ENCODE data around the gene CPVL.

Gene CPVL

DNA sequence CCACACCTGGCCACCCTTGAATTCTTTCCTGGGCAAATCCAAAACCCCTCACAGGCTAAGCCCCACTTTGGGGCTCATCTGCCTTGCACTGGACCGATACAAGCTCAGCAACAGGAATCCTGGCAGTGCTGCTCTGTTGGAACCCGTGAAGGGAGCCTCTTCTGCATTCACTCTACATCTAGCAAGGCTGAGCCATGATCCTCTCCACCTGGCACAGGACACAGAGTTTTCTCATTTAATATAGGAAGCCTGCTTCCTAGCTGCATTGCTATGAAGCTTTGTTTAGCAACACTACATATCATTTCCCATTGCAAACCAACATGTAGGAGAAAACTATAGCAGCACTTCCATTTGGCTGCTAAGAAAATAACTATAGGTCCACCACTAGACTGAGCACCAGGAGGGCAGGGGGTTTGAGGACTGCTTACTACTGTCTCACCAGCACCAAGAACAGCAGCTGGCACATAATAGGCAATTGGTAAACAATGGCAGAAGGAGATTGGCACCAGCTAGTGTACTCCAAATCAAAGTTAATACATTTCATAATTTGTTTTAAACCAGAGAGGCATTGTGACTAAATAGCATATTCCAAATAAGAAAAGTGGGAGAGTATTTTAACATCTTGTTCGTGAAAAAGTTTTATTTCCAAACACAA, 56.1 kb downstream of the CPVL start:
- no peak for DNase-seq

- DNase-seq: no peak
Measured at GRCh38 chr7:29087840-29088170, 58.5 kb downstream of the CPVL start.

DNA sequence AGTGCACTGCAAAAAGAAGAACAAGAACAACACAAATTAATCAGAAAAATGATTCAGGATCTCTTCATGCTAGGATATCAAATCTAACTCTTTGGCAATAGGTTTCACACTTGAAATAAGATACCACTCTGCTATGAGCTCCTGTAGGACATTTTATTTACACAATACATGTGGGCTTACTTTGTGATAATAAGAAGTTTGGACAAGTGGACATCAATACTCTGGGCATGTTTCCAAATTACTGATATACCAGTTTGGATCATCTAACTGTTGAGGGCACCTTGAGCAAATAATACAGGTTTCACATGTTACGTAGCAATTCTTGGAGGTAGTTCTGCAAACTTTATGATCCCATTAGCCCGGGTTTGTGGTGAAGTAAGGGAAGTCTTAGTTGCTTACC, 59.8 kb downstream of the CPVL start:
- DNase-seq: no peak

DNA sequence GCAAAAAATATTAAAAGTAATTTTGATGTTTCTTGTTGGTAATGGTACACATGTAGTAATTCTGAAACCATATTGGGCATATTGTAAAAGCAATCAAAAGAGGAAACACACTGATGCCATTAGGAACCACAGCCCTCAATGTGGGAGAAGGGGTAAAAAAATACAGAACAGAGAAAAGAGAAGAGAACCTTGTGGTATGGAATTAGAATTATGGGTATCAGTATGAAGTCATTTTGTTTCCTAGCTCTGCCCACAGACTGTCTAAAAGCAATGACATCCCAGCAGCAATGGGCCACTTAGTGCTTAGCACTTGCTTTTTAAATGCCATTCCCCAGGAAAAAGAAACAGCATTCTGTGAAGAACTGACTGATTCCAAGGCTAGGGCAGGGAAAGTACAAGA, 61.5 kb downstream of the CPVL start:
- no peak for DNase-seq

DNA sequence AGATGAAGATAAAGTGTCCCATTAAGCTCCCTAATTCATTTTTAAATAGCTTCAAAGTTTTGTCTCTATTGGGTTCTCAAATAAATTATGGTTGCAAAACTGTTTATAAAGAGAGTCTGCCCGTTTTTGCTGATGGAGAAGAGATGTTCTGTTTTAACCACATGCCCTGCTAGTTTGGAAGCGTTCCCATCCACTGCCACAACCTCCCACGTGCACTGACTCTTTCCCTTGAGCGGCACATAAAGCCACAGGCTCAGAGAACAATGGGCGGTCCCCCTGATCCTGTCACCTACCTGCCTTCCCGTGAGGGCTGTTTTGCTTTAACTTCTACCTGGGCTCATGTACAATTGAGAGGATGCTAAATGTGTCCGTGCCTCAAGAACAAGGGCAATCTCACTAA, 65.5 kb downstream of the CPVL start:
- DNase-seq: no peak

DNA sequence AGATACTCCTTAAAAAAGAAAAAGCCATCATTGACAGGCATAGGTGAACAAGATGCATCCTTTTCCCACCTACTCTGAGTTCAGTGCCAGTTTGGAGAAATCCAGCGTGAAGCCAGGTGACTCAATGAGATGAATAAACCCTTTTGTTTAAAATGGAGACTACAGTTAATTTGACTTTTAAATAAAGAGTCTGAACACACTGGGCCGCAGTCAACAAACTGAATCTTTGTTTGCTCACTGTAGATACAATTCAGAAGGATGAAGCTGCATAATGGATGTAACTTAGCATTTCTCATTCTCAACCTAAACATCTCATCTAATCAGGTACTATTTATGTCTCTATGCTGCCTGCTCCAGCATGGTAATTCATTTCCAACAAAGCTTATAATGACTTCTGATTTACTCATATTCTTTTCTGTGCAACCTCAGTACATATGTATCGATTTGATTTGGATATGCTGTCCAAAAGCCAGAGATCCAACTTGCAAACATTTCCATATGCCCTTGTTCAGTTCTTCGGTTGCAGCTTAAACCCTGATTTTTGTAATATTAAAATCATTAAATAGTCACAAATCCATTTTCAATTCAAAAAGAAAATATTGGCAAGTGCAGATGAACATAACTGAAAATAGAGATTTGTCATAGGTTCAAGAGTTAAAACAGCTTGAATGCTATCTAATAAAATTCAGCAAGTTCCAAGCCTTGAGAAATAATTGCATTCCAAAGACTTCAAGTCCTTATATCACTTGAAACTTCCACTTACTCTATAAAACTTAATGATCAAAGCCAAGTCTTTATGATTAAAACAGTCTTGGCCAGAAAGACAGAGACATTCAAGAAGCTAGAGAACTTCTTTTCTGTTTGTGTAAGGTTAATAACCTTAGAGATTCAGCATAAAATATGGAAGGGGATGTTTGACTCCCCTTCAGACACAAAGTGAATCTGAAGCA, 67.8 kb downstream of the CPVL start:
- no peak for DNase-seq

DNA sequence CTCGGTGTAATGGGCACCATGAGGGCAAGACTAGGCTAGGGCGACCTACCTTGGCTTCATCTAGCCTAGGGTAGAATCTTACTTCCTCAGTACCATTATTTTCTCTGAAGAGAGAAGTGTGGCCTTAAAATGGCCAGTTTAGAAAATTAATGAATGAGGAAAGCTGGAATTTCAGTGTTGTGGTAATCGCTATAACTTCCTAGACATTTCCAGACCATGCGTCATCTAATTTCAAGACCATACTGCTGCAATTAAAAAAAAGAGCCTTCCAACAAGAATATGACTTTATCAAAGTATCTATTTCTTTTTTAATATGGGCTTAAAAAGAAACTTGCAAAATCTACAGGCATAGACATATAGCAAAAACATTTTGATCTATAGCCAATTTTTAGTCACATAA, 68.5 kb downstream of the CPVL start:
- DNase-seq: no peak

DNA sequence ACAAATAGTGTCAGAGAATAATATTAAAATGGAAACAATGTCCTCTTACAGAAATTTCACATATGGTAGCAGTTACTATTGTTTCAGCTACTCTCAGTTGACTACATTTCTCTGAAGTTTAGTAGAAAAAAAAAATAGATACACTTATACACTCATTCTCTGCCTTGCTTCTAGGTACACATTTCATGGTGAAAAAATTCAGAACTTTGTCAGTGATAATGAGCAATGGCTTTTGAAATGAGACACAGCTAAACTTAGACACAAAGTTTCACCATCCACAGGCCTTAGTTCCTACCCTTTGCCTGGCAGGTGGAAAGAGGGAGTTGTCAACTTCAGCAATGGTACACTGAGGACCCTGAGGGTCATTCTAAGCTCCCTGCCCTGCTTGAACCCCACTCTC, 69.2 kb downstream of the CPVL start:
- no peak for DNase-seq

- no peak for DNase-seq
Measured at GRCh38 chr7:29076631-29077030, 69.7 kb downstream of the CPVL start.

DNA sequence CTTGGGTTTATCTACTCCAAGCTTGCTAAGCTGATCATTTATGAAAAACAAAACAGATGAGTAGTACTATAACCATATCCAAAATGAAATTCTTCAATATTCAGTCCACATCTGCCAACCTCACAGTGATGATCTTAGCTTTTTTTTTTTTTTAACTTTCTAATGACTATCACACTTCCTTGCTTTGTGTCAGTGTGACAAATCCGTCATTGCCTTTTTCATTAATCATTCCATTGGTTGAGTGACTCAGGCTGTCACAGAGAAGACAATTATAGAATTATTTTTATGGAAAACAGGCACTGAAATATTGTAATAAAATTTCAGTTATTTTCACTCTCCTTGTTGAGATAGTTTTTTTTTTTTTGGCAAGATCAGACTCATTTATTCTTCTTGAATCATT, 70.7 kb downstream of the CPVL start:
- no peak for DNase-seq

DNA sequence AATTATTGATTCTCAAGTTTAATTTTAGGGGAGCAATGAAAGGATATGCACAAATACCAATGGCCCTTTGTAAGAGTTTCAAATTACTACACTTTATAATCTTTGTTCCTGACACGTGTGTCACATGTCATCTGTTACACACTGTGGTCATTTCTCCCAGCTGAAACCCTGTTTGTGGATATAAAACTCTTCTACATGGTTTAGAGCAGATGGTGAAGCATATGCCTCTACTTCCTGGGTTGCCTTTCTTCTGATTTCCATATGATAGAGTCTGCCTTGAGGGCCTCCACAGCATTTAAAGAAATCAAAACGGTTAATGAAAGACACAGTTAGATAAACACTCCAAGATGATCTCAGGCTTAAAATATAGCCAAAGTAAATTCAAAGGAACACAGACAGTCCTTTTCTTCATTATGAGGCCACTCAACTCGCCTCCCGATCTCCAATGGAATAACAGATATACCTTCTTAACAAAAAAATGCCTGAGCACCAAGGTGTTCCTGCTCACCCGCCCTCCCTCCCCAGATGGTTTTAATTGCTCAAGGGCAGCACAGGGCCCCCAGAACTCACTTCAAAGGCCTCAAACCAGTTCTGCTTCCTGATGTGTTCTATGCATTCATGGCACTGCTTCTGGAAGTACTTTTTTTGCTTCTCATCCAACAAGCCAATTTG, 75.0 kb downstream of the CPVL start:
- no peak for DNase-seq

DNA sequence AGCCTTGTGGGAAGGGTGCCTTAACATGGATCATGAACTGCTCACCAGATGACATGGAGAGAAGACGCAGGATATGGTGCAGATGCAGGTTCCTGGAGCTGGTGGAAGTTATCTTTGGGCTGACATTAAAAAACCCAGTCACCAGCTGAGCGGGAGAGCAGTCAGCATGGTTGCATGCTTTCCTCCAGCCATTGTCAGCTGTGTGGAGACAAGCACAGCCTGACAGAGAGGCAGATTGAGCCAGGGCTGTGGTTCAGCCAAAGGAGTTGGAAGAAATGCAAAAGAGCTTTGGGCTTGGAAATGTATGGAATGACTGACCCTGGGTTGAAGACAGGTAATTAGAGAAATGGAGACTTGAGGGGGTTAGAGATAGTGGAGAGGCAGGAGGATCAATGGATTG, 79.7 kb downstream of the CPVL start:
- DNase-seq: no peak

- no peak for DNase-seq
Measured at GRCh38 chr7:29065181-29065857, 81.0 kb downstream of the CPVL start.

- DNase-seq: no peak
Measured at GRCh38 chr7:29063872-29064271, 82.5 kb downstream of the CPVL start.

- no peak for DNase-seq
Measured at GRCh38 chr7:29063236-29063635, 83.1 kb downstream of the CPVL start.

GRCh38 chr7:29053105-29053872, 93.0 kb downstream of the CPVL start:
- no peak for DNase-seq

DNA sequence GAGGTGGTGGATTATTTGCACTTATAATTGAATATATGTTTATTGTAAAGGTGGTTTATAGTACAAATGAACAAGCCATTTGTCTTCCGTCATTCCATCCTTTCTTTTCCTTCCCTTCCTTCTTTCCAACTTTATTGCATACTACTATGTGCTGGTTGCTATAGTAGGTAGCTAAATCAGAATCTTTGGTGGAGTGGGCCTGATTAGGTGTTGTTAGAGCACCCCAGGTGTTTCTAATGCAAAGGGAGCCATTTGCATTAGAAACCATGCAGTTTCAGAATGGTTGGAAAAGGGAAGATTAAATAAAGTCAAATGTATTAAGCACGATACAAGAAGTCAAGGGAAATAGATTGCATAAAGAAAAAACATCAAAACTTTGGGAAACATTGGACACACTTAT, 99.4 kb downstream of the CPVL start:
- no peak for DNase-seq

- no peak for DNase-seq
Measured at GRCh38 chr7:29045258-29046086, 100.9 kb downstream of the CPVL start.

GRCh38 chr7:29044554-29044953, 101.8 kb downstream of the CPVL start:
- no peak for DNase-seq

- no peak for DNase-seq
Measured at GRCh38 chr7:29043576-29043975, 102.8 kb downstream of the CPVL start.

GRCh38 chr7:29042824-29043231, 103.5 kb downstream of the CPVL start:
- no peak for DNase-seq

DNA sequence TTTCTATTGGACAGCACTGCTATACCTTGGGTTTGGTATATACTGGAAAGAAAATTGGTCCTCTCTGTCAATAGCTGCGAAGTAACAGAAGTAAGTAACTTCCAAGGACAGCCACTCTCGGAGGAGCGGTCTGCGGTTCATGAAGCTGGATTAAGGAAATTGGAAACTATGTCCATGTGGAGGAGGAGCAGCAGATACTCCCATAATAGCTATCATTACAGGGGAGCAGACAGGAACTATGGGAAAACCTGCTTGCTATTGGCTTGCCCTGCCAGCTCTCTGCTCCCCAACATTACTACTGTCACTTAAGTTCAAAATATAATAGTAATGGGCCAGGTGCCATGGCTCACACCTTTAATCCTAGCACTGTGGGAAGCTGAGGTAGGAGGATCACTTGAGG, 104.3 kb downstream of the CPVL start:
- DNase-seq: no peak

Measured in NCI-H187 treated with DMSO at 0.1 percent for 48 hours (cell line).